Measurements from ENCODE around the gene SLC44A2. TPM values are rescaled to one million over a fixed set of nuclear protein-coding genes. Genes with fewer than 3 reads are reported as not detected.

The SLC44A2 gene
- total and polyA plus RNA-seq, 2 of the 13 experiments (the other 11 are each of a cell fraction or from before 2014, with no cell fraction given), result 2.4 to 5.6 TPM

DNA sequence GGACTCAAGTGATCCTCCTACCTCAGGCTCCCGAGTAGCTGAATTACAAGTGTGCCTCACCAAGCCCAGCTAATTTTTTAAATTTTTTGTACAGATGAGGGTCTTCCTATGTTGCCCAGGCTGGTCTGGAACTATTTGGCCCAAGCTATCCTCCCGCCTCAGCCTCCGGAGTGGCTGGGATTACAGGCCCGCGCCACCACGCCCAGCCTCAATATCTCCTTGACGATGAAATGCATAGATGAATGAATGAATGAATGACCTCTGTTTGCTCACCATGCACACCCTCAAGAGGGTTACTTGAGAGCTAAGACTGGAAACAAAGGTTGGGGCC, 23.4 kb upstream of the SLC44A2 start:
- ChIA-PET POLR2A (interaction anchor here (0.9 to 1.5 kb wide), 3 partner anchors 45 to 234 kb away, joined by 3 read pairs; partner anchors contain the start of genes CDC37 and TMED1), CTCF (ENCODE audit: low intra/inter-chr PET ratio, low total read pairs) (interaction anchor here (1.2 kb wide), 1 partner anchor 21 kb away, joined by 3 read pairs; no protein-coding TSS in a partner anchor)
- Histone ChIP-seq H3K4me2 (ENCODE audit: low read depth, low read length) (peak overlapping the region; percentile 58), H3K4me3 (replicated peaks in 1 of 3; ENCODE audit: insufficient read depth in 1 of 3, low read depth in 2 of 3, low read length in 3 of 3) (peak overlapping the region; percentile 15 to 92 (median 26); a peak in 3 of 6 replicates), H3K27me3 (ENCODE audit: control insufficient read depth in 1 of 2, insufficient read depth in 2 of 2, low read length in 2 of 2) (peaks cover 2 to 17% of the 10 kb centered on the region in 2 experiments; a peak in 3 of 5 replicates), H3K79me2 (ENCODE audit: insufficient read depth, low read length) (no peaks in the 10 kb centered on the region), H4K20me1 (ENCODE audit: insufficient read depth, low read length) (no peaks in the 10 kb centered on the region), H3K9ac (ENCODE audit: insufficient read depth, low read depth, low read length) (no peak overlapping the region), H2AFZ (ENCODE audit: low read length) (no peak overlapping the region), H3K4me1 (ENCODE audit: insufficient read depth, low read length) (peaks cover 28% of the 10 kb centered on the region), H3K36me3 (replicated peaks in 1 of 2; ENCODE audit: control insufficient read depth in 1 of 2, insufficient read depth in 2 of 2, low read length in 2 of 2) (no peaks in the 10 kb centered on the region), H3K27ac (ENCODE audit: extremely low read length, insufficient read depth, low read length) (no peak overlapping the region), H3K9me3 (ENCODE audit: low read length) (no peaks in the 10 kb centered on the region)
- in situ Hi-C loops (cut with HindIII; ENCODE audit: extremely low pct_ligation_motif_present, low pct_unique_long_range_greater_than_20kb) (no loop called here), intact Hi-C loops (cut with micrococcal nuclease; ENCODE audit: unreplicated experiment) (no loop called here)
- WGBS (ENCODE audit: low lambda C conversion rate), result 25% methylated on average over 7 of the region's 7 CpGs
- no peak for FAIRE-seq
- BruUV-seq (replicated peaks), result no TSS peak
- ATAC-seq, result peak; percentile 20; the same call in 2 of the 3 replicates
- no peak for DNase-seq (ENCODE audit: low spot score)
- TF ChIP-seq ZMYM3 (CRISPR knock-in tag; IDR thresholded peaks at IDR 0.05), result peak; percentile 29; the same call in 1 of the 2 replicates
- TF ChIP-seq NBN (conservative IDR thresholded peaks at IDR 0.05), result no peak

DNA sequence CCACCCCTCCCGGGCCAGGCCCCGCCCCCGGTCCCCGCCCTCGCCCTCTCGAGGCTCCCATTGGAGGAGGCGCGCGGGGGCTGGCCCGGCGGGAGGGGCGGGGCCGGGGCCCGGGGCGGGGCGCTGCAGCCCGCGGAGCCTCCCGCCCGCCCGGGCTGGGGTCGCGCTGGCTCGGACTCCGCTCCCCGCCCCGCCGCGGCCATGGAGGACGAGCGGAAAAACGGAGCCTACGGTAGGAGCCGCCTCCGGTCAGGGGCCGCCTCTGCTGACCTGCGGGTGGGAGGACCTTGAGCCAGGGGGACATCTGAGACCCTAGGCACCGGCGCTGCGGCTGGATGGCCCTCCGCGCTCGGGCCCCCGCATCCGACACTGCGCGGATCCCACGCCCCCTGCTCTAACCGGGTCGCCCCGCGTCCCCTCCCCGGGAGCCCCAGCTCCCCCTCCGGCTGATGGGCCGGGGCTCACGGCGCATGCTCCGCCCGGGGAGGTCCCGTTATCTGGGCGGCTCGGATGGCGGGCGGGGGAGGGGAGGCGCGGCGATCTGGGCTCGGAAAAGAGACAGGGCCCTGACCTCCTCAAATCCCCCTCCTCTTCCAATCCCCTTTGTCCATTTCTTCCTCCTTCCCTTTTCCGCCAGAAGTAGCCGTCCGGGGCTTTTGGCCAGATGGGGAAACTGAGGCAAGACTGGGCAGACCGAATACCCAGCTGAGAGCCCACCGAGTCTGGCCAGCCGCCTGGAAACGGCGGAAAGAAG, 22.8 kb upstream of the SLC44A2 start:
- H3K27me3 ChIP-seq (ENCODE audit: control insufficient read depth in 1 of 2, insufficient read depth in 2 of 2, low read length in 2 of 2), result peaks cover 2 to 17% of the 10 kb centered on the region in 2 experiments; a peak in 3 of 5 replicates
- intact Hi-C loops (cut with micrococcal nuclease; ENCODE audit: unreplicated experiment), result no loop called here
- H3K4me2 ChIP-seq (ENCODE audit: low read depth, low read length), result peak overlapping the region; percentile 84
- peak overlapping the region; percentile 75 to 95 (median 92) for H3K4me3 ChIP-seq (replicated peaks in 1 of 3; ENCODE audit: insufficient read depth in 1 of 3, low read depth in 2 of 3, low read length in 3 of 3)
- H4K20me1 ChIP-seq (ENCODE audit: insufficient read depth, low read length), result no peaks in the 10 kb centered on the region
- no peak overlapping the region for H2AFZ ChIP-seq (ENCODE audit: low read length)
- H3K9ac ChIP-seq (ENCODE audit: insufficient read depth, low read depth, low read length), result peak overlapping the region; percentile 73
- POLR2A ChIA-PET, result interaction anchor here (0.9 to 1.5 kb wide), 3 partner anchors 44 to 233 kb away, joined by 3 read pairs; partner anchors contain the start of genes CDC37 and TMED1
- in situ Hi-C loops (cut with HindIII; ENCODE audit: extremely low pct_ligation_motif_present, low pct_unique_long_range_greater_than_20kb), result no loop called here
- H3K79me2 ChIP-seq (ENCODE audit: insufficient read depth, low read length), result no peaks in the 10 kb centered on the region
- H3K9me3 ChIP-seq (ENCODE audit: low read length), result no peaks in the 10 kb centered on the region
- H3K4me1 ChIP-seq (ENCODE audit: insufficient read depth, low read length), result peaks cover 28% of the 10 kb centered on the region
- CTCF ChIA-PET (ENCODE audit: low intra/inter-chr PET ratio, low total read pairs), result interaction anchor here (1.2 kb wide), 1 partner anchor 21 kb away, joined by 3 read pairs; no protein-coding TSS in a partner anchor
- no peak overlapping the region for H3K27ac ChIP-seq (ENCODE audit: extremely low read length, insufficient read depth, low read length)
- DNase-seq (ENCODE audit: low spot score) (peak; percentile 31), ATAC-seq (peak; percentile 93), FAIRE-seq (no peak)
- BruUV-seq (replicated peaks), result no TSS peak
- 12% methylated on average over 17 of the region's 76 CpGs for WGBS (ENCODE audit: low lambda C conversion rate)
- H3K36me3 ChIP-seq (replicated peaks in 1 of 2; ENCODE audit: control insufficient read depth in 1 of 2, insufficient read depth in 2 of 2, low read length in 2 of 2), result no peaks in the 10 kb centered on the region
- TF ChIP-seq, protein P1, sequence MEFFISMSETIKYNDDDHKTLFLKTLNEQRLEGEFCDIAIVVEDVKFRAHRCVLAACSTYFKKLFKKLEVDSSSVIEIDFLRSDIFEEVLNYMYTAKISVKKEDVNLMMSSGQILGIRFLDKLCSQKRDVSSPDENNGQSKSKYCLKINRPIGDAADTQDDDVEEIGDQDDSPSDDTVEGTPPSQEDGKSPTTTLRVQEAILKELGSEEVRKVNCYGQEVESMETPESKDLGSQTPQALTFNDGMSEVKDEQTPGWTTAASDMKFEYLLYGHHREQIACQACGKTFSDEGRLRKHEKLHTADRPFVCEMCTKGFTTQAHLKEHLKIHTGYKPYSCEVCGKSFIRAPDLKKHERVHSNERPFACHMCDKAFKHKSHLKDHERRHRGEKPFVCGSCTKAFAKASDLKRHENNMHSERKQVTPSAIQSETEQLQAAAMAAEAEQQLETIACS (CRISPR knock-in tag; IDR thresholded peaks at IDR 0.05), result no peak
- TF ChIP-seq EP300 (IDR thresholded peaks at IDR 0.05; ENCODE audit: low read depth in 2 of 2, low read length in 2 of 2), result no peak
- no peak for TF ChIP-seq EP300 (CRISPR knock-in tag; IDR thresholded peaks at IDR 0.05; ENCODE audit: borderline replicate concordance)
- no peak for TF ChIP-seq NFKBIZ (CRISPR knock-in tag; IDR thresholded peaks at IDR 0.05)
- TF ChIP-seq ZNF7 (CRISPR knock-in tag; IDR thresholded peaks at IDR 0.05), result no peak
- no peak for TF ChIP-seq ZBTB20 (CRISPR knock-in tag; IDR thresholded peaks at IDR 0.05; ENCODE audit: borderline replicate concordance, low read depth)
- no peak for TF ChIP-seq BORCS8-MEF2B (CRISPR knock-in tag; IDR thresholded peaks at IDR 0.05)
- peak; percentile 48 for TF ChIP-seq RBM39 (IDR thresholded peaks at IDR 0.05; ENCODE audit: low read depth, low read length, poor library complexity, severe bottlenecking)
- no peak for TF ChIP-seq SRY (CRISPR knock-in tag; IDR thresholded peaks at IDR 0.05)
- TF ChIP-seq FLYWCH1 (CRISPR knock-in tag; IDR thresholded peaks at IDR 0.05), result no peak
- TF ChIP-seq HNRNPH1 (optimal IDR thresholded peaks at IDR 0.05; ENCODE audit: low read depth, low read length), result no peak
- no peak for TF ChIP-seq ZNF331 (CRISPR knock-in tag; IDR thresholded peaks at IDR 0.05)
- TF ChIP-seq ZNF230 (CRISPR knock-in tag; IDR thresholded peaks at IDR 0.05), result no peak
- TF ChIP-seq SP5 (CRISPR knock-in tag; IDR thresholded peaks at IDR 0.05; ENCODE audit: borderline replicate concordance, low read depth), result peak; percentile 33; the same call in 1 of the 2 replicates
- TF ChIP-seq ARNT2 (CRISPR knock-in tag; IDR thresholded peaks at IDR 0.05; ENCODE audit: low read depth), result no peak
- TF ChIP-seq GATA4 (IDR thresholded peaks at IDR 0.05; ENCODE audit: borderline replicate concordance, low read depth), result no peak
- no peak for TF ChIP-seq AHR (CRISPR knock-in tag; IDR thresholded peaks at IDR 0.05)

All from HepG2 (cell line).